Stimulated activated CD4-positive, alpha-beta T cell treated with anti-CD3 and anti-CD28 coated beads, Interleukin-1b, Interleukin-23, amount 100 ng/mL, for 1 hour (primary cell): ENCODE measurements around the gene MEAK7.

Experiments used
- DNase-seq, 2 donors: peaks; one replicate each; pipeline ENCODE4 v3.0.0-alpha.2; 2020; ENCODE audit warnings: low read depth in 2 of 2

Gene MEAK7

GRCh38 chr16:84504420-84505248, at the start of gene MEAK7:
Gene MEAK7, minus strand, starts transcription at chr16:84504659. Its CDS starts 6,573 bp downstream, at chr16:84498086.
- DNase-seq, result peak; percentile 90 to 96

GRCh38 chr16:84553873-84554399, 49.5 kb upstream of the MEAK7 start:
- DNase-seq, result no peak

GRCh38 chr16:84552135-84552534, 47.7 kb upstream of the MEAK7 start:
- no peak for DNase-seq

GRCh38 chr16:84550096-84550495, 45.6 kb upstream of the MEAK7 start:
- DNase-seq, result no peak

GRCh38 chr16:84548971-84549844, 44.7 kb upstream of the MEAK7 start:
- DNase-seq, result no peak

GRCh38 chr16:84548508-84548907, 44.0 kb upstream of the MEAK7 start:
- DNase-seq, result no peak

- DNase-seq, result no peak
These were observed 43.1 kb upstream of the MEAK7 start for GRCh38 chr16:84547546-84548061.

- DNase-seq, result no peak
These were observed 42.4 kb upstream of the MEAK7 start for GRCh38 chr16:84546669-84547545.

- no peak for DNase-seq
These were observed 40.8 kb upstream of the MEAK7 start for GRCh38 chr16:84545114-84545737.

- no peak for DNase-seq
These were observed 39.7 kb upstream of the MEAK7 start for GRCh38 chr16:84544031-84544773.

GRCh38 chr16:84543253-84543652, 38.8 kb upstream of the MEAK7 start:
- DNase-seq, result no peak

- no peak for DNase-seq
These were observed 37.7 kb upstream of the MEAK7 start for GRCh38 chr16:84541999-84542817.

- DNase-seq, result no peak
These were observed 35.7 kb upstream of the MEAK7 start for GRCh38 chr16:84540194-84540593.

- no peak for DNase-seq
These were observed 33.9 kb upstream of the MEAK7 start for GRCh38 chr16:84538222-84538840.

- DNase-seq, result no peak
These were observed 33.2 kb upstream of the MEAK7 start for GRCh38 chr16:84537491-84538151.

GRCh38 chr16:84535851-84536250, 31.4 kb upstream of the MEAK7 start:
- no peak for DNase-seq

GRCh38 chr16:84535408-84535807, 30.9 kb upstream of the MEAK7 start:
- DNase-seq, result no peak

GRCh38 chr16:84534815-84535214, 30.4 kb upstream of the MEAK7 start:
- DNase-seq, result no peak
